ENCODE measurements around the gene SLC25A13. TPM values are rescaled to one million over a fixed set of nuclear protein-coding genes. Genes with fewer than 3 reads are reported as not detected.

SLC25A13 gene
- total RNA-seq, 1 donor from 2014 or later: 28.5 TPM

DNA sequence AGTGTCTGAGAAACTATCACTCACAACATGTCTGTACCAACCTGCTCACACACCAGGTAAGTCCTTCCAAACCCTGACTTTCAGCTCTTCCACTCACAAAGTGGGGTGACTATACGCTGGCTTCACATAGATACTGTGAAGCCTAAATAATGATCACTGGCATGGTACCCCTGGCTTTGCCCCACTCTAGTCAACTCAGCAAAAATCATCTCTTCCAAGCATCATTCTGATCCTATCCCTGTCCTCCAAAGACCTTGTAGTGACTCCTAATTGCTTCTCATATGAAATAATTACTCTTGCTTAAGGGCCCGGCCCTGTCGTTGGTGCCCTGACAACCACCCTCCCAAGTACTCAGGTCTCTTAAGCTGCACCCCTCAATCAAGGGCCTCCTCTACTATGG is 97.8 kb downstream of the SLC25A13 start:
- ChIA-PET POLR2A (no interaction called here), CTCF (no interaction called here)
- TF ChIP-seq, protein P1, sequence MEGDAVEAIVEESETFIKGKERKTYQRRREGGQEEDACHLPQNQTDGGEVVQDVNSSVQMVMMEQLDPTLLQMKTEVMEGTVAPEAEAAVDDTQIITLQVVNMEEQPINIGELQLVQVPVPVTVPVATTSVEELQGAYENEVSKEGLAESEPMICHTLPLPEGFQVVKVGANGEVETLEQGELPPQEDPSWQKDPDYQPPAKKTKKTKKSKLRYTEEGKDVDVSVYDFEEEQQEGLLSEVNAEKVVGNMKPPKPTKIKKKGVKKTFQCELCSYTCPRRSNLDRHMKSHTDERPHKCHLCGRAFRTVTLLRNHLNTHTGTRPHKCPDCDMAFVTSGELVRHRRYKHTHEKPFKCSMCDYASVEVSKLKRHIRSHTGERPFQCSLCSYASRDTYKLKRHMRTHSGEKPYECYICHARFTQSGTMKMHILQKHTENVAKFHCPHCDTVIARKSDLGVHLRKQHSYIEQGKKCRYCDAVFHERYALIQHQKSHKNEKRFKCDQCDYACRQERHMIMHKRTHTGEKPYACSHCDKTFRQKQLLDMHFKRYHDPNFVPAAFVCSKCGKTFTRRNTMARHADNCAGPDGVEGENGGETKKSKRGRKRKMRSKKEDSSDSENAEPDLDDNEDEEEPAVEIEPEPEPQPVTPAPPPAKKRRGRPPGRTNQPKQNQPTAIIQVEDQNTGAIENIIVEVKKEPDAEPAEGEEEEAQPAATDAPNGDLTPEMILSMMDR (IDR thresholded peaks at IDR 0.05): no peak
- ATAC-seq (ENCODE audit: low read depth): no peak
- H3K27me3 Mint-ChIP-seq: no peaks in the 10 kb centered on the region
- DNase-seq: no peak
- H3K36me3 Mint-ChIP-seq (ENCODE audit: low read depth): peaks cover 12% of the 10 kb centered on the region
- no peak overlapping the region for H3K4me3 Mint-ChIP-seq
- no peaks in the 10 kb centered on the region for H3K9me3 Mint-ChIP-seq
- no peaks in the 10 kb centered on the region for H3K4me1 Mint-ChIP-seq
- intact Hi-C loops (cut with micrococcal nuclease): no loop called here
- H3K27ac Mint-ChIP-seq: no peak overlapping the region

DNA sequence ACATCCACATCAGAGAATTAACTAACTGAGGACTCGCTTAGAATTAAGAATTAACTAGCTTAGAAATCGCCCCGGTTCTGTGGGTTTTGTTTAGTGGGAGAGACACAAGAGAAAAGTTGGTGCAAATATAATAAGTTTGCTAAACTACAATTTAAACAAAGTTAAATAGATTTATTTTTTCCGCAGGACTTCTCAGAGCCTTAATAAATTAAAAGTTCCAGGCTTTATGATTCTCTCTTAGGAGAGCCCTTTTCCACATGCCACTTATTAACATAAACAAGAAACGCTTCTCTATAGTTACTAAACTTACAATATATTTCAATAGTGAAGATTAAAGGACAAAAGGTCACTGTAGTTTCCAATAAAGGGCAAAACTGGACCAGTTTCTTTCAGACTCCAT is 100.0 kb downstream of the SLC25A13 start:
- TF ChIP-seq, protein P1 (IDR thresholded peaks at IDR 0.05): no peak
- Mint-ChIP-seq H3K27me3 (no peaks in the 10 kb centered on the region), H3K4me3 (no peak overlapping the region), H3K36me3 (ENCODE audit: low read depth) (peaks cover 12% of the 10 kb centered on the region), H3K27ac (no peak overlapping the region), H3K4me1 (no peaks in the 10 kb centered on the region), H3K9me3 (no peaks in the 10 kb centered on the region)
- ATAC-seq (ENCODE audit: low read depth) (no peak), DNase-seq (no peak)
- POLR2A ChIA-PET: no interaction called here
- intact Hi-C loops (cut with micrococcal nuclease): no loop called here
- CTCF ChIA-PET: no interaction called here

DNA sequence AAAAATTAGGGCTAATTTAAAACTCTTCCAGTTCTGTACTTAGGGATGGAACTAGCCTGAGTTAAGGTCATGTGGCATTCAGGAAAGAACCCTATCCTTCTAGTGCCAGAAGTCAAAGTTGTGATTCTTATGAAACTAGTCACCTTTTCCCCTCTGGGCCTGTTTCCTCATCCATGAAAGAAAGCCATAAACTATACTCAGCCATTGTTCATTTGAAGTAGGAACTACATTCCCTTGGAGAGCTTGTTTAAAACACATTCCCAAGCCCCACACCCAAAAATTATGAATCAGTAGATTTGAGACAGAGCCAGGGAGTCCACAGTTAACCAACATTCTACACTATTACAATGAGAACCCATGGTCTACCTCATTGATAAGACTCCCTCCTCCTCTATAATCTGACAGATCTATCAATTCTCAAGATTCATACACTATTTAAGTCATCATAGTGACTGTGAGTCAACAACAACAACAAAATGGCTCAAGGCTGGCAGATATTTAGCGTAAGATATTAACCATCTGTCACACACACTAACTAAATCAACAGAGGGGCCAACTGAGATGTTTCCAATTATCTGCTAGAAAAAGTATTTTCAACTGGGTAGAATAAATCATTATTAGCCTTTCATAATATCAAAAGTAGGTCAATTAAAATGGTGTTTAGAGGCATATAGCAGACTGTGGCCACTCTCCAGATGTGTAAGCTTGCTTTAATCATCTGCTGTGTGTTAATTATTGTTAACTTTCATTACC is 102.3 kb downstream of the SLC25A13 start:
- TF ChIP-seq, protein P1 (IDR thresholded peaks at IDR 0.05): no peak
- ChIA-PET POLR2A (no interaction called here), CTCF (no interaction called here)
- ATAC-seq (ENCODE audit: low read depth) (no peak), DNase-seq (no peak)
- H3K4me1 Mint-ChIP-seq: no peaks in the 10 kb centered on the region
- no peak overlapping the region for H3K27ac Mint-ChIP-seq
- H3K9me3 Mint-ChIP-seq: peaks cover 3% of the 10 kb centered on the region
- peaks cover 12% of the 10 kb centered on the region for H3K36me3 Mint-ChIP-seq (ENCODE audit: low read depth)
- H3K27me3 Mint-ChIP-seq: no peaks in the 10 kb centered on the region
- no peak overlapping the region for H3K4me3 Mint-ChIP-seq
- intact Hi-C loops (cut with micrococcal nuclease): no loop called here

DNA sequence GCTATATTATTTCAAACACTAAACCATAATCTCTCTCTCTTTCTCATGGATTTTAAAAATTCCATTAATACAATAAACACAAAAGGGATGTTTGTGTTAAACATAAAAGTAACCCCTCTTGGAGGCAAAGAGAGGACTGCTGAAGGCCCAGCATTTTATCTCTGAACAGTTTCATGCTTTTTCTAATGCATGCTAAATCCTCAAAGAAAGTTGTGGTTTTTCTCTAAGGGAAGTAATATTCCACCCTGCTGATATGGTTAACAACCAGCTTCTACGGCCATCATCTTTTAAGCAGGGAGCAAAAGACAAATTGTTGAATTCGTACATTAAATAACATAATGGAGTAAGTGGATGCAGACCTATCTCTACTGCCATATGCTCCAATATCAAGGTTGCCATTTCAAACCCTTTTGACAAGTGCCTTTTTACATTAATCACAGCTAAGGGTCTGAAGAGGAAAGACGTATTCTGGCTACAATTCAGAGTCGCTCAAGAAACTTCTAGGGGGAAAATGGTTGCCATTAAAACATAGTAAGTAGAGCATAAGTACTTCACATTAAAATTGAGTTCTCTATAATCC is 103.1 kb downstream of the SLC25A13 start:
- Mint-ChIP-seq H3K4me3 (no peak overlapping the region), H3K9me3 (peaks cover 3% of the 10 kb centered on the region), H3K4me1 (no peaks in the 10 kb centered on the region), H3K27ac (no peak overlapping the region), H3K36me3 (ENCODE audit: low read depth) (peaks cover 8% of the 10 kb centered on the region), H3K27me3 (no peaks in the 10 kb centered on the region)
- CTCF ChIA-PET: no interaction called here
- intact Hi-C loops (cut with micrococcal nuclease): no loop called here
- POLR2A ChIA-PET: no interaction called here
- ATAC-seq (ENCODE audit: low read depth) (no peak), DNase-seq (no peak)
- TF ChIP-seq, protein P1 (IDR thresholded peaks at IDR 0.05): no peak

DNA sequence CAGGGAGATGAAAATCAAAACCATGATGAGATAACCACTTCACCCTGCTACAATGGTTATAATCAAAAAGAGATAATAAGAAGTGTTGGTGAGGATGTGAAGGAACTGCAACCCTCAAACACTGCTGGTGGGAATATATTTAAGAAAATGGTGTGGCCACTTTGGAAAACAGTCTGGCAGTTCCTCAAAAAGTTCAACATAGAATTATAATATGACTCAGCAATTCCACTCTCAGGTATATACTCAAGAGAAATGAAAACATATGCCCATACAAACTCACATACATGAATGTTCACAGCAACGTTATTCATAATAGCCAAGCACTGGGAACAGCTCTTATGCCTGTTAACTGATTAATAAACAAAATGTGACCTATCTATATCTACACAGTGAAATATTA is 104.8 kb downstream of the SLC25A13 start:
- peaks cover 3% of the 10 kb centered on the region for H3K9me3 Mint-ChIP-seq

More for the DNA sequence above, 104.8 kb downstream of the SLC25A13 start:
- TF ChIP-seq, protein P1 (IDR thresholded peaks at IDR 0.05): no peak
- intact Hi-C loops (cut with micrococcal nuclease): no loop called here
- CTCF ChIA-PET: no interaction called here
- no peak for DNase-seq
- Mint-ChIP-seq H3K27me3 (no peaks in the 10 kb centered on the region), H3K4me1 (no peaks in the 10 kb centered on the region), H3K27ac (no peak overlapping the region), H3K36me3 (ENCODE audit: low read depth) (peaks cover 6% of the 10 kb centered on the region), H3K4me3 (no peak overlapping the region)
- POLR2A ChIA-PET: no interaction called here
- ATAC-seq (ENCODE audit: low read depth): no peak

Data from activated B cell treated with CpG ODN at 0.5 μM for 24 hours (primary cell).